H1 (cell line): Measurements from ENCODE around the gene ZNF143. TPM values are rescaled to one million over a fixed set of nuclear protein-coding genes. Genes with fewer than 3 reads are reported as not detected.

Experiments used
- CTCF ChIA-PET: fragments of 300-600 bp; sonication (Branson Sonifier 250); formaldehyde crosslinking; loops from one replicate; lab custom pipeline; 2021; ENCODE audit not compliant: partially characterized antibody; lab: Charles Lee
- POLR2A ChIA-PET: fragments of 300-600 bp; sonication (Branson Sonifier 250); formaldehyde crosslinking; loops from one replicate; lab custom pipeline; 2021; ENCODE audit warnings: inconsistent platforms; ENCODE audit not compliant: partially characterized antibody; lab: Charles Lee
- DNase-seq, 2 experiments: peaks; one replicate each; pipeline versions ENCODE4 v3.0.0 to v3.0.0-alpha.2; 2010 to 2022; ENCODE audit warnings: low spot score in 2 of 2, low read depth in 1 of 2, mixed read lengths in 1 of 2
- FAIRE-seq: peaks from 2 replicates; lab custom pipeline; 2011; peaks lifted over from hg19 to GRCh38; lab: Jason Lieb, UNC
- H2AFZ ChIP-seq: 2 replicates; pipeline ENCODE4 v1.8.1; 2012; ENCODE audit warnings: low read length, inconsistent platforms
- H2AK5ac ChIP-seq: 2 replicates; pipeline ENCODE4 v1.6.1; 2013; ENCODE audit warnings: low read depth, low read length
- H2BK120ac ChIP-seq: replicated peaks from 2 replicates; pipeline ENCODE3; 2013; ENCODE audit warnings: low read depth, low read length, inconsistent platforms
- H2BK12ac ChIP-seq: 2 replicates; pipeline ENCODE4 v1.6.1; 2013; ENCODE audit warnings: low read depth, low read length
- H2BK15ac ChIP-seq: 2 replicates; pipeline ENCODE4 v1.6.1; 2013; ENCODE audit warnings: low read length
- H2BK20ac ChIP-seq: 2 replicates; pipeline ENCODE4 v1.6.1; 2013; ENCODE audit warnings: low read length
- H2BK5ac ChIP-seq: 2 replicates; pipeline ENCODE4 v1.6.1; 2013; ENCODE audit warnings: low read depth, low read length
- H3K14ac ChIP-seq: 2 replicates; pipeline ENCODE4 v1.6.1; 2013; ENCODE audit warnings: inconsistent platforms; ENCODE audit not compliant: insufficient read length
- H3K18ac ChIP-seq: 2 replicates; pipeline ENCODE4 v1.6.1; 2013; ENCODE audit warnings: low read length; ENCODE audit errors: extremely low read depth
- H3K23ac ChIP-seq: 2 replicates; pipeline ENCODE4 v1.6.1; 2013; ENCODE audit warnings: inconsistent platforms; ENCODE audit not compliant: insufficient read length
- H3K23me2 ChIP-seq: 2 replicates; pipeline ENCODE4 v1.6.1; 2013; ENCODE audit warnings: low read depth, low read length
- H3K27ac ChIP-seq: 2 replicates; pipeline ENCODE4 v1.6.1; 2011; ENCODE audit warnings: low read depth, low read length, inconsistent platforms
- H3K27me3 ChIP-seq, 4 experiments: replicated peaks in 1 of 4; 1 replicate in 1 of 4; 2 replicates in 3 of 4; pipeline versions ENCODE4 v1.6.1 to v1.8.1; 2011 to 2013; ENCODE audit warnings: low read length in 3 of 4, mild to moderate bottlenecking in 3 of 4, inconsistent platforms in 2 of 4, mixed read lengths in 2 of 4, moderate library complexity in 1 of 4; ENCODE audit not compliant: control insufficient read depth in 3 of 4, insufficient read depth in 3 of 4; ENCODE audit errors: extremely low read depth in 1 of 4
- H3K36me3 ChIP-seq, 4 experiments: 2 replicates each; pipeline versions ENCODE4 v1.6.1 to v1.8.1; 2011 to 2013; ENCODE audit warnings: mild to moderate bottlenecking in 4 of 4, low read length in 3 of 4, moderate library complexity in 2 of 4, control low read depth in 1 of 4, inconsistent platforms in 1 of 4; ENCODE audit not compliant: insufficient read depth in 4 of 4, control insufficient read depth in 2 of 4
- H3K4ac ChIP-seq: replicated peaks from 2 replicates; pipeline ENCODE3; 2013; ENCODE audit warnings: low read length, low read depth, mixed read lengths, inconsistent platforms; ENCODE audit not compliant: insufficient read length
- H3K4me1 ChIP-seq, 4 experiments: replicated peaks in 1 of 4; 1 replicate in 1 of 4; 2 replicates in 3 of 4; pipeline versions ENCODE4 v1.6.1 to v1.8.1; 2011 to 2013; ENCODE audit warnings: low read length in 3 of 4, inconsistent platforms in 2 of 4, mixed read lengths in 1 of 4; ENCODE audit not compliant: insufficient read depth in 4 of 4, control insufficient read depth in 3 of 4
- H3K4me2 ChIP-seq, 2 experiments: 2 replicates each; pipeline versions ENCODE4 v1.6.1 to v1.8.1; 2011 to 2013; ENCODE audit warnings: low read depth in 2 of 2, low read length in 2 of 2, control low read depth in 1 of 2, inconsistent platforms in 1 of 2, mild to moderate bottlenecking in 1 of 2; ENCODE audit not compliant: insufficient read depth in 1 of 2
- H3K4me3 ChIP-seq, 4 experiments: fragments of 200-600, 300-600 bp in 1 of 4; sonication (generic), shearing (Covaris generic), sonication (Bioruptor Twin) in 1 of 4; 2 replicates each; pipeline versions ENCODE4 v1.5.1 to v1.8.1; 2011 to 2016; ENCODE audit warnings: low read length in 4 of 4, low read depth in 3 of 4, control low read depth in 2 of 4, inconsistent platforms in 2 of 4, mild to moderate bottlenecking in 2 of 4, mixed read lengths in 1 of 4, moderate library complexity in 1 of 4; ENCODE audit not compliant: insufficient read depth in 2 of 4; ENCODE audit errors: extremely low read depth in 1 of 4
- H3K56ac ChIP-seq: replicated peaks from 2 replicates; pipeline ENCODE3; 2013; ENCODE audit warnings: low read depth, mild to moderate bottlenecking, mixed read lengths, low read length, inconsistent platforms; ENCODE audit not compliant: insufficient read length
- H3K79me1 ChIP-seq: 2 replicates; pipeline ENCODE4 v1.6.1; 2013; ENCODE audit warnings: low read depth, low read length, control low read depth
- H3K79me2 ChIP-seq, 2 experiments: 2 replicates each; pipeline versions ENCODE4 v1.6.1 to v1.8.1; 2012 to 2013; ENCODE audit warnings: low read length in 2 of 2, mild to moderate bottlenecking in 2 of 2, inconsistent platforms in 1 of 2; ENCODE audit not compliant: insufficient read depth in 2 of 2, control insufficient read depth in 1 of 2
- H3K9ac ChIP-seq, 4 experiments: replicated peaks in 1 of 4; 1 replicate in 1 of 4; 2 replicates in 3 of 4; pipeline versions ENCODE4 v1.6.1 to v1.8.1; 2011 to 2013; ENCODE audit warnings: low read depth in 3 of 4, low read length in 3 of 4, control low read depth in 2 of 4, mild to moderate bottlenecking in 2 of 4, moderate library complexity in 2 of 4, inconsistent platforms in 1 of 4; ENCODE audit errors: extremely low read depth in 1 of 4
- H3K9me3 ChIP-seq, 2 experiments: 2 replicates each; pipeline versions ENCODE4 v1.6.1 to v1.8.1; 2012 to 2013; ENCODE audit warnings: mild to moderate bottlenecking in 2 of 2, moderate library complexity in 2 of 2, control low read depth in 1 of 2, inconsistent platforms in 1 of 2, low read depth in 1 of 2, low read length in 1 of 2, mixed read lengths in 1 of 2; ENCODE audit not compliant: insufficient read depth in 2 of 2
- H4K20me1 ChIP-seq, 2 experiments: replicated peaks in 1 of 2; 2 replicates each; pipeline versions ENCODE3 to v1.8.1; 2011 to 2013; ENCODE audit warnings: inconsistent platforms in 2 of 2, low read length in 2 of 2, mild to moderate bottlenecking in 1 of 2; ENCODE audit not compliant: insufficient read depth in 2 of 2, control insufficient read depth in 1 of 2
- H4K5ac ChIP-seq: 2 replicates; pipeline ENCODE4 v1.6.1; 2013; ENCODE audit warnings: low read length, low read depth, mixed read lengths, inconsistent platforms; ENCODE audit not compliant: insufficient read length
- H4K8ac ChIP-seq: 2 replicates; pipeline ENCODE4 v1.8.0; 2013; ENCODE audit warnings: mild to moderate bottlenecking, moderate library complexity, low read length, inconsistent platforms; ENCODE audit not compliant: insufficient read depth; ENCODE audit errors: extremely low read depth
- H4K91ac ChIP-seq: replicated peaks from 2 replicates; pipeline ENCODE3; 2013; ENCODE audit warnings: low read length, mixed read lengths, inconsistent platforms; ENCODE audit not compliant: insufficient read length
- CBX5 ChIP-seq: fragments of 300-800, 300-1000 bp; sonication (generic); IDR thresholded peaks from 2 replicates; pipeline ENCODE4 v1.7.1; 2016; ENCODE audit warnings: antibody characterized with exemption, low read length, low read depth
- KDM4A ChIP-seq: IDR thresholded peaks from one replicate; pipeline ENCODE4 v1.7.1; 2012; ENCODE audit warnings: low read depth, mild to moderate bottlenecking, moderate library complexity, low read length, inconsistent platforms; ENCODE audit not compliant: severe bottlenecking
- POLR2A ChIP-seq, 2 experiments: IDR thresholded peaks; 1 replicate in 1 of 2; 2 replicates in 1 of 2; pipeline ENCODE4 v1.6.1; 2011; ENCODE audit warnings: low read depth in 2 of 2, low read length in 2 of 2, mild to moderate bottlenecking in 2 of 2; ENCODE audit errors: control extremely low read depth in 1 of 2
- SIN3A ChIP-seq, 2 experiments: IDR thresholded peaks in 1 of 2; conservative IDR thresholded peaks in 1 of 2; 2 replicates each; pipeline ENCODE4 v1.6.1; 2011 to 2012; ENCODE audit warnings: low read length in 2 of 2, improper control_type of control experiment in 1 of 2, low read depth in 1 of 2, mild to moderate bottlenecking in 1 of 2
- WGBS, 2 experiments: shearing (Covaris generic) in 1 of 2; methylation state at CpG; one replicate each; pipeline versions ENCODE4 v1.1.6 to v1.1.7; 2013 to 2015; ENCODE audit warnings: low lambda C conversion rate in 2 of 2, mixed read lengths in 2 of 2, inconsistent platforms in 1 of 2, low coverage in 1 of 2, missing lambda C conversion rate in 1 of 2; ENCODE audit not compliant: insufficient replicate concordance in 2 of 2, insufficient coverage in 1 of 2, insufficient read length in 1 of 2; ENCODE audit errors: extremely low coverage in 1 of 2, missing lambda C conversion rate in 1 of 2; 5-methylcytosine and 5-hydroxymethylcytosine counted together
- polyA plus RNA-seq, 7 experiments: library from polyadenylated mRNA; depleted of rRNA in 3 of 7; stranded (reverse) in 5 of 7; unstranded in 2 of 7; fragments of >200 nt in 5 of 7; fragments of 200-250 nt in 2 of 7; gene quantifications; 1 replicate in 5 of 7; 2 replicates in 1 of 7; 4 replicates in 1 of 7; pipeline versions ENCODE4 v1.2.1 to v1.2.3, GENCODE V29; 2011 to 2013; ENCODE audit warnings: missing spikeins in 2 of 7, mixed read lengths in 2 of 7
- total RNA-seq: library from RNA; stranded (reverse); fragmentation: NEBNext Ultra II Directional; extraction: Animal tissue kit (Norgen Biotek cat#: 25700); gene quantifications from 2 replicates; pipeline ENCODE4 v1.2.1, GENCODE V29; 2021

Gene ZNF143
- total and polyA plus RNA-seq, 2 of the 8 experiments (the other 6 are each of a cell fraction or from before 2014, with no cell fraction given): 43.0 to 69.2 TPM

- ChIA-PET POLR2A (interaction anchor here (0.7 to 3.6 kb wide), 11 partner anchors 12 to 146 kb away, joined by 3 to 48 read pairs (median 4); partner anchors contain the start of gene ZNF143), CTCF (interaction anchor here (0.6 to 3.4 kb wide), 13 partner anchors 10 to 173 kb away, joined by 3 to 18 read pairs (median 5); no protein-coding TSS in a partner anchor)
- Histone ChIP-seq H3K27ac (no peak overlapping the region), H4K20me1 (peaks cover 12 to 13% of the 10 kb centered on the region in 2 experiments), H3K4me1 (peaks cover 0 to 5% (median 3%) of the 10 kb centered on the region in 4 experiments; a peak in 4 of 7 replicates), H3K79me2 (peaks cover 28 to 77% of the 10 kb centered on the region in 2 experiments), H2BK5ac (no peak overlapping the region), H3K4me3 (peak overlapping the region; percentile 27 to 85 (median 81); a peak in 6 of 8 replicates), H3K14ac (no peak overlapping the region), H2BK15ac (no peak overlapping the region), H3K23ac (no peak overlapping the region), H3K23me2 (peaks cover 6% of the 10 kb centered on the region), H3K9ac (peak overlapping the region in 1 of 4 experiments; percentile 24; a peak in 1 of 7 replicates), H2AK5ac (no peak overlapping the region), H3K4me2 (peak overlapping the region; percentile 61 to 66), H3K27me3 (no peaks in the 10 kb centered on the region), H4K5ac (no peak overlapping the region), H3K56ac (no peak overlapping the region), H3K36me3 (peaks cover 12 to 63% (median 43%) of the 10 kb centered on the region in 4 experiments), H3K9me3 (no peaks in the 10 kb centered on the region), H2AFZ (no peak overlapping the region), H3K18ac (no peak overlapping the region), H2BK12ac (no peak overlapping the region), H3K4ac (no peak overlapping the region), H4K8ac (no peak overlapping the region), H2BK120ac (no peak overlapping the region), H2BK20ac (no peak overlapping the region), H4K91ac (no peak overlapping the region), H3K79me1 (0 out of 2 replicates have a peak, but pooled peaks cover 2% of the 10 kb centered on the region)
- no peak for FAIRE-seq
- 96% methylated on average over 4 of the region's 4 CpGs; no CpG with 5 or more reads in 1 of the 2 experiments for WGBS, 2 experiments
- TF ChIP-seq POLR2A (IDR thresholded peaks at IDR 0.05; ENCODE audit: control extremely low read depth in 1 of 2, low read depth in 2 of 2, low read length in 2 of 2) (0 out of 3 replicates have a peak, but pooled peaks of 1 of the 2 experiments have one; percentile 31), KDM4A (no peak), CBX5 (no peak), SIN3A (conservative IDR thresholded peaks at IDR 0.05 in 1 of 2, IDR thresholded peaks at IDR 0.05 in 1 of 2; ENCODE audit: low read depth in 1 of 2, low read length in 2 of 2) (no peak)
- no peak for DNase-seq
Measured at GRCh38 chr11:9576701-9577381, 116.0 kb downstream of the ZNF143 start.
